WTC11 (cell line): ENCODE results near the gene PGS1. TPM values are rescaled to one million over a fixed set of nuclear protein-coding genes. Genes with fewer than 3 reads are reported as not detected.

Experiments used
- ATAC-seq: fragments of 200-7000 bp; cut with Tn5 transposase; 2 replicates; pipeline ENCODE4 v1.10.0; 2021; ENCODE audit warnings: mild to moderate bottlenecking, moderate library complexity
- CTCF ChIA-PET: fragments of 300-600 bp; sonication (Branson Sonifier 250); formaldehyde crosslinking; loops from one replicate; lab custom pipeline; 2021; ENCODE audit warnings: antibody characterized with exemption; lab: Charles Lee
- POLR2A ChIA-PET: fragments of 350-600 bp; sonication (Branson Sonifier 250); formaldehyde crosslinking; loops from one replicate; lab custom pipeline; 2021; ENCODE audit warnings: antibody characterized with exemption; lab: Charles Lee
- DNase-seq: peaks from one replicate; pipeline ENCODE4 v3.0.0; 2021; ENCODE audit warnings: low spot score
- H3K27ac Mint-ChIP-seq: 2 replicates; pipeline ENCODE4 v1.8.0; 2021; ENCODE audit warnings: mixed read lengths
- H3K27me3 Mint-ChIP-seq: 2 replicates; pipeline ENCODE4 v1.8.0; 2021; ENCODE audit warnings: low read depth, mild to moderate bottlenecking, moderate library complexity, mixed read lengths
- H3K36me3 Mint-ChIP-seq: 2 replicates; pipeline ENCODE4 v1.8.0; 2021; ENCODE audit warnings: mixed read lengths
- H3K4me1 Mint-ChIP-seq: 2 replicates; pipeline ENCODE4 v1.8.0; 2022; ENCODE audit warnings: mixed read lengths
- H3K4me3 Mint-ChIP-seq: 2 replicates; pipeline ENCODE4 v1.8.0; 2021; ENCODE audit warnings: mild to moderate bottlenecking, moderate library complexity, mixed read lengths
- H3K9me3 Mint-ChIP-seq: 2 replicates; pipeline ENCODE4 v1.8.0; 2021; ENCODE audit warnings: mixed read lengths
- AFF4 ChIP-seq: sonication (generic); formaldehyde crosslinking; IDR thresholded peaks from 2 replicates; pipeline ENCODE4 v1.8.1; 2023; ENCODE audit warnings: mild to moderate bottlenecking, missing genetic modification reagents, borderline replicate concordance
- ARID4B ChIP-seq: sonication (generic); formaldehyde crosslinking; IDR thresholded peaks from 2 replicates; pipeline ENCODE4 v1.8.0; 2023; ENCODE audit warnings: missing genetic modification reagents, mild to moderate bottlenecking, borderline replicate concordance
- ATF1 ChIP-seq: sonication (generic); formaldehyde crosslinking; IDR thresholded peaks from 2 replicates; pipeline ENCODE4 v1.8.1; 2023; ENCODE audit warnings: mild to moderate bottlenecking, moderate library complexity, missing genetic modification reagents
- CDX4 ChIP-seq: fragments of 250-450 bp; sonication (Bioruptor Pico); IDR thresholded peaks from 2 replicates; pipeline ENCODE4 v1.9.0; 2021; ENCODE audit warnings: moderate library complexity, mild to moderate bottlenecking, inconsistent platforms, borderline replicate concordance
- FOXK1 ChIP-seq: sonication (generic); formaldehyde crosslinking; IDR thresholded peaks from 2 replicates; pipeline ENCODE4 v1.8.0; 2022; ENCODE audit warnings: mild to moderate bottlenecking, moderate library complexity, missing genetic modification reagents
- FOXP1 ChIP-seq: sonication (generic); formaldehyde crosslinking; IDR thresholded peaks from 2 replicates; pipeline ENCODE4 v1.8.0; 2022; ENCODE audit warnings: missing genetic modification reagents, mild to moderate bottlenecking, moderate library complexity, borderline replicate concordance
- FOXP4 ChIP-seq: sonication (generic); formaldehyde crosslinking; IDR thresholded peaks from 2 replicates; pipeline ENCODE4 v1.8.0; 2022; ENCODE audit warnings: mild to moderate bottlenecking, missing genetic modification reagents
- GRHL2 ChIP-seq: fragments of 250-450 bp; sonication (Bioruptor Pico); IDR thresholded peaks from 2 replicates; pipeline ENCODE4 v1.8.0; 2022; ENCODE audit warnings: mild to moderate bottlenecking, moderate library complexity; ENCODE audit not compliant: insufficient replicate concordance, severe bottlenecking
- HMGA2 ChIP-seq: fragments of 250-450 bp; sonication (Bioruptor Pico); IDR thresholded peaks from 2 replicates; pipeline ENCODE4 v1.4.0; 2021; ENCODE audit warnings: mild to moderate bottlenecking, moderate library complexity
- NR2C2 ChIP-seq: sonication (generic); formaldehyde crosslinking; IDR thresholded peaks from 2 replicates; pipeline ENCODE4 v1.8.0; 2022; ENCODE audit warnings: mild to moderate bottlenecking, missing genetic modification reagents
- OVOL2 ChIP-seq: fragments of 250-450 bp; sonication (Bioruptor Pico); IDR thresholded peaks from 2 replicates; pipeline ENCODE4 v1.9.0; 2021; ENCODE audit warnings: mild to moderate bottlenecking, borderline replicate concordance
- PRRX2 ChIP-seq: fragments of 250-450 bp; sonication (Bioruptor Pico); IDR thresholded peaks from 2 replicates; pipeline ENCODE4 v1.8.0; 2021; ENCODE audit warnings: mild to moderate bottlenecking
- SMAD4 ChIP-seq: sonication (generic); formaldehyde crosslinking; IDR thresholded peaks from 2 replicates; pipeline ENCODE4 v1.8.0; 2022; ENCODE audit warnings: mild to moderate bottlenecking, missing genetic modification reagents
- ZBTB21 ChIP-seq: sonication (generic); formaldehyde crosslinking; IDR thresholded peaks from 2 replicates; pipeline ENCODE4 v1.8.1; 2023; ENCODE audit warnings: mild to moderate bottlenecking, missing genetic modification reagents, borderline replicate concordance
- ZMAT4 ChIP-seq: fragments of 250-450 bp; sonication (Bioruptor Pico); IDR thresholded peaks from 2 replicates; pipeline ENCODE4 v1.9.0; 2021; ENCODE audit warnings: mild to moderate bottlenecking
- ZNF263 ChIP-seq: sonication (generic); formaldehyde crosslinking; IDR thresholded peaks from 2 replicates; pipeline ENCODE4 v1.8.1; 2022; ENCODE audit warnings: low read depth, mild to moderate bottlenecking, moderate library complexity, missing genetic modification reagents
- total RNA-seq: library from RNA; stranded (reverse); gene quantifications from 3 replicates; pipeline ENCODE4 v1.2.3, GENCODE V29; 2021

PGS1 gene
- total RNA-seq, 1 experiment from 2014 or later: 51.4 TPM

- no peak for TF ChIP-seq OVOL2
- TF ChIP-seq CDX4 (CRISPR knock-in tag): no peak
- no peak for TF ChIP-seq NR2C2
- TF ChIP-seq ZBTB21: no peak
- TF ChIP-seq, all 79 proteins: peak for 0
Measured at GRCh38 chr17:78437508-78438169, 59.2 kb downstream of the PGS1 start (continued).

GRCh38 chr17:78438271-78438691 lies 59.8 kb downstream of the PGS1 start:
- H3K4me1 Mint-ChIP-seq: peaks cover 21% of the 10 kb centered on the region
- no peak for ATAC-seq
- H3K27ac Mint-ChIP-seq: no peak overlapping the region
- H3K4me3 Mint-ChIP-seq: no peak overlapping the region
- TF ChIP-seq ZMAT4 (CRISPR knock-in tag) (no peak), FOXP1 (CRISPR knock-in tag) (no peak), ARID4B (no peak), ATF1 (CRISPR knock-in tag) (no peak), AFF4 (CRISPR knock-in tag) (no peak), FOXP4 (CRISPR knock-in tag) (no peak), FOXK1 (CRISPR knock-in tag) (no peak), ZNF263 (CRISPR knock-in tag) (no peak; the same call in 1 of the 2 replicates), GRHL2 (CRISPR knock-in tag) (no peak), HMGA2 (CRISPR knock-in tag) (no peak), PRRX2 (CRISPR knock-in tag) (no peak), SMAD4 (CRISPR knock-in tag) (no peak)
- TF ChIP-seq, all 79 proteins: peak for 0
- POLR2A ChIA-PET: no interaction called here
- no peak for DNase-seq
- no peaks in the 10 kb centered on the region for H3K27me3 Mint-ChIP-seq
- no peaks in the 10 kb centered on the region for H3K36me3 Mint-ChIP-seq
- H3K9me3 Mint-ChIP-seq: peaks cover 7% of the 10 kb centered on the region; the same call in 1 of the 2 replicates
- CTCF ChIA-PET: no interaction called here
